Tibial artery (tissue), 4 donors: Measurements from ENCODE around the gene BEAN1.

Experiments used
- DNase-seq, 2 donors: peaks; one replicate each; pipeline ENCODE4 v3.0.0-alpha.2; 2019
- H3K27ac ChIP-seq, 2 donors: fragments of 200-600 bp; sonication (generic) in 1 of 2; 1 replicate in 1 of 2; 2 replicates in 1 of 2; pipeline ENCODE4 v1.5.1; 2018 to 2019; ENCODE audit warnings: mild to moderate bottlenecking in 1 of 2
- H3K27me3 ChIP-seq, 2 donors: fragments of 200-600 bp; sonication (generic) in 1 of 2; one replicate each; pipeline versions ENCODE4 v1.5.1 to v1.6.0; 2016 to 2019
- H3K36me3 ChIP-seq, 3 donors: fragments of 200-600 bp; sonication (generic) in 2 of 3; one replicate each; pipeline ENCODE4 v1.5.1; 2016 to 2019; ENCODE audit warnings: mild to moderate bottlenecking in 2 of 3
- H3K4me1 ChIP-seq, 4 donors: fragments of 200-600 bp; sonication (generic) in 2 of 4; 1 replicate in 3 of 4; 2 replicates in 1 of 4; pipeline ENCODE4 v1.5.1; 2016 to 2019
- H3K4me3 ChIP-seq, 2 donors: fragments of 200-600 bp; sonication (generic) in 1 of 2; 1 replicate in 1 of 2; 2 replicates in 1 of 2; pipeline ENCODE4 v1.5.1; 2018 to 2019; ENCODE audit warnings: mild to moderate bottlenecking in 2 of 2
- H3K9me3 ChIP-seq, 3 donors: fragments of 200-600 bp; sonication (generic) in 1 of 3; one replicate each; pipeline ENCODE4 v1.5.1; 2016 to 2019
- CTCF ChIP-seq, 2 experiments: fragments of 200-600 bp in 1 of 2; fragments of 450-650 bp in 1 of 2; IDR thresholded peaks; one replicate each; pipeline ENCODE4 v1.5.1; 2017 to 2019; ENCODE audit warnings: antibody characterized with exemption in 2 of 2, mild to moderate bottlenecking in 1 of 2, moderate library complexity in 1 of 2
- intact Hi-C: fragments of 100-400 bp; cut with DNase I; formaldehyde crosslinking; loops from one replicate; pipeline ENCODE4 v1.15.0; 2023; ENCODE audit warnings: low total_unique reads

The BEAN1 gene

GRCh38 chr16:66390346-66391108 is 36.6 kb upstream of the BEAN1 start:
- DNase-seq, result peak in 1 of 2 donors; percentile 16
- Histone ChIP-seq H3K4me1 (no peaks in the 10 kb centered on the region), H3K9me3 (no peaks in the 10 kb centered on the region), H3K27ac (no peak overlapping the region), H3K27me3 (no peaks in the 10 kb centered on the region), H3K4me3 (no peak overlapping the region), H3K36me3 (peaks cover 0 to 23% (median 0%) of the 10 kb centered on the region in 3 donors)
- intact Hi-C loops, result no loop called here
- TF ChIP-seq CTCF (IDR thresholded peaks at IDR 0.05), result no peak

DNA sequence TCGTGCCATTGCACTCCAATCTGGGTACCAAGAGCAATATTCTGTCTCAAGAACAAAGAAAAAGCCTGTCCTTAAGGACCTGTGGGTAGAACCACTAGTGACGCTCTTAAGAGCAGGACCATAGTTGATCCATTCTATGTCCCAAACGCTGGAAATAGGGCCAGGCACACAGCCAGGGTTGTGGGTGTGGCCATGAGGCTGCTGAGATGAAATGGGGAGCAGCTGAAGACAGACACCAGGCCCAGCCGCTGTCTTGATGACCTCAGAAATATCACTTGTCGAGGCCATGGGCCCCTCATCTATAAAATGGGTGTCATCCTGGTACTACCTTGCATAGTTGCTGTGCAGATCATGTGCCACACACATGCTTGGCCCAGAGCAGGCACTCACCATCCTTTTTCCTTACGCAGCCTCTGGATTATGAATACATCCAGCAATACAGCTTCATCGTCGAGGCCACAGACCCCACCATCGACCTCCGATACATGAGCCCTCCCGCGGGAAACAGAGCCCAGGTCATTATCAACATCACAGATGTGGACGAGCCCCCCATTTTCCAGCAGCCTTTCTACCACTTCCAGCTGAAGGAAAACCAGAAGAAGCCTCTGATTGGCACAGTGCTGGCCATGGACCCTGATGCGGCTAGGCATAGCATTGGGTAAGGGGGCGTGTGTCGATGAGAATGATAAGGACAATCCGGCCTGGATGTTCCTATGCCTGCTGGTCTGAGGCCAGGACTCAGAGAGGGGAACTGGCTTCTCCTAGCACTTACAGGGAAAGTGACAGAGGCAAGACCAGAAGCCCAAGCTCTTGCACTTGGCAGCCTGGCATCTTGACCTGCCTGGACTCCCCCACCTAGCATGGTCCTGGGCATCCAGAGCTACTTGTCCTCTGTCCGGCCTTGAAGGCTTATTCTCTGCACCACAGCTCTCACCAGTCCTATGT is 35.1 kb upstream of the BEAN1 start:
- no peak for TF ChIP-seq CTCF (IDR thresholded peaks at IDR 0.05)
- Histone ChIP-seq H3K4me3 (no peak overlapping the region), H3K9me3 (no peaks in the 10 kb centered on the region), H3K27me3 (no peaks in the 10 kb centered on the region), H3K27ac (no peak overlapping the region), H3K4me1 (no peaks in the 10 kb centered on the region), H3K36me3 (peaks cover 0 to 23% (median 5%) of the 10 kb centered on the region in 3 donors)
- peak in 1 of 2 donors; percentile 32 for DNase-seq
- intact Hi-C loops, result no loop called here

DNA sequence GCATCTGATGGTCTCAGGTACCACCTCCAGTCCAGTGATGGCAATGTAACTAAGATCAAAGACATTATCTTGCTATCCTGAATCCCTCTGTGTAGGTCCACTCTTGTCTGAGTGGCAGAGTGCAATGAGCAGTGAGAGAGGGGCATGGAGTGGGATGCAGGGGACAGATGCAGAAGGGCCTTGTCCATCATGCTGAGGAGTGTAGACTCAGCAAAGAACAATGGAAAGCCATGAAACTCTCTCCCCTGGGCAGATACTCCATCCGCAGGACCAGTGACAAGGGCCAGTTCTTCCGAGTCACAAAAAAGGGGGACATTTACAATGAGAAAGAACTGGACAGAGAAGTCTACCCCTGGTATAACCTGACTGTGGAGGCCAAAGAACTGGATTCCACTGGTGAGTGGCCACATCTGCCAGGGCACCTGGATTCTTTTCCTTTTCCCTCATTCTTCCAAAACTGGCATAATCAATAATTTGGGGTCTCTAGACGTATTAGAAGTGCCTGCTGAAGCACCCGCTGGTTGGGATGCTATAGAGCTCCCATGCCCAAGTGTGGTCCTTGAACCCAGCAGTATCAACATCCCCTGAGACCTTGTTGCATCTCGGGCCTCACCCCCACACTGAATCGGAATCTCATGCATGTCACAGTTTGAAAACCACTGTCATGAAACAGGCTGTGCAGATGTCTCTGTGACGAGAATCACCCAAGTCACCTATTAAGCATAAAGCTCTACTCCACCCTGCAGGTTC is 31.1 kb upstream of the BEAN1 start:
- intact Hi-C loops, result no loop called here
- no peak overlapping the region for H3K4me3 ChIP-seq
- H3K4me1 ChIP-seq, result peaks cover 0 to 2% (median 0%) of the 10 kb centered on the region in 4 donors
- no peaks in the 10 kb centered on the region for H3K9me3 ChIP-seq
- no peak overlapping the region for H3K27ac ChIP-seq
- no peak for DNase-seq
- H3K27me3 ChIP-seq, result no peaks in the 10 kb centered on the region
- TF ChIP-seq CTCF (IDR thresholded peaks at IDR 0.05), result no peak
- H3K36me3 ChIP-seq, result peaks cover 0 to 5% (median 3%) of the 10 kb centered on the region in 3 donors

DNA sequence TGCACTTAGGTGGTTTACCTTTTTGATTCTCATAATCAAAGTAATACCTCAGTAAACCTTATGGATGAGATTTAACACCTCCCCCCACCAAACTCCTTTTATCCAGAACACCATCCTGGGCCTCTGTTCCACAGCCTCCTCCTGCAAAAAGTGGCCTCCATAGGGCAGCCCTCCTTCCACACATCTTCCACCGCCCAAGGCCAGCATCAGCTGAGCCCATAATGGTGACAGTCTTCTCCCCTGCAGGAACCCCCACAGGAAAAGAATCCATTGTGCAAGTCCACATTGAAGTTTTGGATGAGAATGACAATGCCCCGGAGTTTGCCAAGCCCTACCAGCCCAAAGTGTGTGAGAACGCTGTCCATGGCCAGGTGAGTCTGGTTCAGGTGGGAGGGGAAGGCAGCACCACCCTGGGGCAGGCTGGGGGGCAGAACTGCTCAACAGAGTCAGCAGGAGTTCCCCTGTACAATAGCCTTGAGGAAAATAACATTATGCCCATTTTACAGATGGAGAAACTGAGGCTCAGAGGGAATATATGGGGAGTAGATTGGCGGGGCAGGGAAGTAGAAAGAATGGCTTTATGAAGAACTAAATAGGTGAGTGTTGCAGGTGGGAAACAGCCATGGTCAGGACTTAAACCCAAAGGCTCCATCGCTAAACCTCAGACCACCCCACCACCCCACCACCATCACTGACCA is 29.2 kb upstream of the BEAN1 start:
- peaks cover 0 to 5% (median 0%) of the 10 kb centered on the region in 3 donors for H3K36me3 ChIP-seq
- H3K9me3 ChIP-seq, result no peaks in the 10 kb centered on the region
- TF ChIP-seq CTCF (IDR thresholded peaks at IDR 0.05), result no peak
- H3K4me3 ChIP-seq, result no peak overlapping the region
- DNase-seq, result peak in 1 of 2 donors; percentile 7
- H3K27me3 ChIP-seq, result peaks cover 0 to 5% of the 10 kb centered on the region in 2 donors
- intact Hi-C loops, result no loop called here
- H3K27ac ChIP-seq, result no peak overlapping the region
- H3K4me1 ChIP-seq, result peaks cover 0 to 8% (median 2%) of the 10 kb centered on the region in 4 donors

DNA sequence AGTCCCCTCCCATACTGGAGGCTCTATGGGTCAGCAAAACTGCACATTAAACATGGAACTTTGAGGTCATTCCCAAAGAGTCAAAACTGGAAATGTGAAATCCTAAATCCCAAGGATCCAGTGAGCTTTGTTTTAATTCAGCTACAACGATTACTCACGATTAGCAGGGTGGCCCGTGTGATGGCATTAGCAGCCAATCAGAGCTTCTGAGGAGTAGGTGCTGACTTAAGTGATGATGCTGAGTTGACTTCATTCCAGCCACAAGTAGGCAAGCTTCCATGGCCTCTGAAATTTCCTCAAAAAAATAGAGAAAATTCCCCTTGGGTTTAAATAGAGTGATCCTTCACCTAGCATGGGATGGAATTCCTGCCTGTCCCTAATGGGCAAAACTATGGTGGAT is 28.1 kb upstream of the BEAN1 start:
- Histone ChIP-seq H3K27ac (no peak overlapping the region), H3K9me3 (no peaks in the 10 kb centered on the region), H3K4me1 (peaks cover 0 to 8% (median 2%) of the 10 kb centered on the region in 4 donors), H3K4me3 (no peak overlapping the region), H3K27me3 (peaks cover 0 to 5% of the 10 kb centered on the region in 2 donors), H3K36me3 (peaks cover 0 to 5% (median 0%) of the 10 kb centered on the region in 3 donors)
- no peak for TF ChIP-seq CTCF (IDR thresholded peaks at IDR 0.05)
- intact Hi-C loops, result no loop called here
- DNase-seq, result peak in 1 of 2 donors; percentile 3
